A204.1 (cell line): ENCODE results near the gene PITX2.

Experiments used
- FAIRE-seq: peaks from 2 replicates; lab custom pipeline; 2012; peaks lifted over from hg19 to GRCh38; lab: Jason Lieb, UNC

The PITX2 gene

GRCh38 chr4:110622841-110623717 is at the start of gene PITX2:
Gene PITX2, minus strand, starts transcription at chr4:110623077. Its CDS starts 617 bp downstream, at chr4:110622460.
- no peak for FAIRE-seq

- FAIRE-seq: no peak
Measured at GRCh38 chr4:110671679-110672078, 48.8 kb upstream of the PITX2 start.

- no peak for FAIRE-seq
Measured at GRCh38 chr4:110669663-110670062, 46.8 kb upstream of the PITX2 start.

- FAIRE-seq: no peak
Measured at GRCh38 chr4:110668463-110669235, 45.8 kb upstream of the PITX2 start.

GRCh38 chr4:110667670-110668069 is 44.8 kb upstream of the PITX2 start:
- no peak for FAIRE-seq

- FAIRE-seq: no peak
Measured at GRCh38 chr4:110666030-110666429, 43.2 kb upstream of the PITX2 start.

GRCh38 chr4:110663738-110664444 is 41.0 kb upstream of the PITX2 start:
- FAIRE-seq: no peak

- no peak for FAIRE-seq
Measured at GRCh38 chr4:110663206-110663605, 40.3 kb upstream of the PITX2 start.

GRCh38 chr4:110660755-110661154 is 37.9 kb upstream of the PITX2 start:
- no peak for FAIRE-seq

GRCh38 chr4:110654254-110654635 is 31.4 kb upstream of the PITX2 start:
- no peak for FAIRE-seq

GRCh38 chr4:110653321-110654253 is 30.7 kb upstream of the PITX2 start:
- FAIRE-seq: no peak

GRCh38 chr4:110644008-110644407 is 21.1 kb upstream of the PITX2 start:
- FAIRE-seq: no peak

- FAIRE-seq: no peak
Measured at GRCh38 chr4:110643096-110643495, 20.2 kb upstream of the PITX2 start.

GRCh38 chr4:110641218-110641617 is 18.3 kb upstream of the PITX2 start:
- FAIRE-seq: no peak

GRCh38 chr4:110640576-110640975 is 17.7 kb upstream of the PITX2 start:
- FAIRE-seq: no peak

GRCh38 chr4:110639207-110640090 is 16.6 kb upstream of the PITX2 start:
- FAIRE-seq: no peak

GRCh38 chr4:110638089-110638746 is 15.3 kb upstream of the PITX2 start:
- FAIRE-seq: no peak

GRCh38 chr4:110637408-110638088 is 14.7 kb upstream of the PITX2 start:
- FAIRE-seq: no peak

GRCh38 chr4:110636680-110637407 is 14.0 kb upstream of the PITX2 start:
- no peak for FAIRE-seq
